HepG2 (cell line): Measurements from ENCODE around the gene METTL23. TPM values are rescaled to one million over a fixed set of nuclear protein-coding genes. Genes with fewer than 3 reads are reported as not detected.
A peak's percentile ranks its signal among the peaks of the same experiment; 100 is the strongest.

Experiments
- ARNTL ChIP-seq: sonication (generic); formaldehyde crosslinking; IDR thresholded peaks from 2 replicates; pipeline ENCODE4 v1.4.0; 2020; ENCODE audit warnings: mild to moderate bottlenecking, missing genetic modification reagents
- CHD2 ChIP-seq: IDR thresholded peaks from 2 replicates; pipeline ENCODE4 v1.6.1; 2011; ENCODE audit warnings: low read depth, low read length, improper control_type of control experiment
- FOXA3 ChIP-seq: IDR thresholded peaks from 2 replicates; pipeline ENCODE4 v1.6.1; 2016; ENCODE audit warnings: missing genetic modification reagents, missing compliant biosample characterization
- GABPB1 ChIP-seq: IDR thresholded peaks from 2 replicates; pipeline ENCODE4 v1.6.1; 2016; ENCODE audit warnings: mild to moderate bottlenecking, missing genetic modification reagents, moderate library complexity, missing compliant biosample characterization
- HNRNPL ChIP-seq: fragments of 200-400 bp; formaldehyde crosslinking; IDR thresholded peaks from 2 replicates; pipeline ENCODE4 v1.6.1; 2017; ENCODE audit warnings: mild to moderate bottlenecking, low read depth, low read length
- JUND ChIP-seq: sonication (generic); formaldehyde crosslinking; IDR thresholded peaks from 2 replicates; pipeline ENCODE4 v1.8.0; 2022; ENCODE audit warnings: mild to moderate bottlenecking, missing genetic modification reagents
- PHB2 ChIP-seq: fragments of 450-650 bp; IDR thresholded peaks from 2 replicates; pipeline ENCODE4 v1.6.1; 2018; ENCODE audit not compliant: partially characterized antibody
- PHF21A ChIP-seq: sonication (generic); formaldehyde crosslinking; IDR thresholded peaks from 2 replicates; pipeline ENCODE4 v1.5.0; 2020; ENCODE audit warnings: mild to moderate bottlenecking, missing genetic modification reagents
- PITX1 ChIP-seq: sonication (generic); formaldehyde crosslinking; IDR thresholded peaks from 2 replicates; pipeline ENCODE4 v1.5.1; 2020; ENCODE audit warnings: mild to moderate bottlenecking, missing genetic modification reagents
- POLR2A ChIP-seq, 2 experiments: IDR thresholded peaks; 2 replicates each; pipeline ENCODE4 v1.6.1; 2011; ENCODE audit warnings: low read depth in 2 of 2, low read length in 2 of 2, mild to moderate bottlenecking in 1 of 2, moderate library complexity in 1 of 2; ENCODE audit not compliant: insufficient read depth in 1 of 2
- RELA ChIP-seq: sonication (generic); formaldehyde crosslinking; IDR thresholded peaks from 2 replicates; pipeline ENCODE4 v1.4.0; 2020; ENCODE audit warnings: missing genetic modification reagents
- SMAD1 ChIP-seq: sonication (generic); formaldehyde crosslinking; IDR thresholded peaks from 2 replicates; pipeline ENCODE4 v1.4.0; 2020; ENCODE audit warnings: missing genetic modification reagents, low read depth, mild to moderate bottlenecking, borderline replicate concordance
- ZBTB21 ChIP-seq: sonication (generic); formaldehyde crosslinking; IDR thresholded peaks from 2 replicates; pipeline ENCODE4 v1.4.0; 2020; ENCODE audit warnings: missing genetic modification reagents
- ZBTB7B ChIP-seq: sonication (generic); formaldehyde crosslinking; IDR thresholded peaks from 2 replicates; pipeline ENCODE4 v1.4.0; 2020; ENCODE audit warnings: missing genetic modification reagents
- ZFP36L1 ChIP-seq: sonication (generic); formaldehyde crosslinking; IDR thresholded peaks from 2 replicates; pipeline ENCODE4 v1.8.0; 2022; ENCODE audit warnings: mild to moderate bottlenecking, missing genetic modification reagents, moderate library complexity
- ZKSCAN1 ChIP-seq: fragments of 150-350 bp; IDR thresholded peaks from 2 replicates; pipeline ENCODE4 v1.6.1; 2014; ENCODE audit warnings: low read length
- ZNF225 ChIP-seq: sonication (generic); formaldehyde crosslinking; IDR thresholded peaks from 2 replicates; pipeline ENCODE4 v1.4.0; 2020; ENCODE audit warnings: mild to moderate bottlenecking, missing genetic modification reagents
- ZNF550 ChIP-seq: sonication (generic); formaldehyde crosslinking; IDR thresholded peaks from 2 replicates; pipeline ENCODE4 v1.4.0; 2020; ENCODE audit warnings: mild to moderate bottlenecking, missing genetic modification reagents, borderline replicate concordance
- ZNF577 ChIP-seq: sonication (generic); formaldehyde crosslinking; IDR thresholded peaks from 2 replicates; pipeline ENCODE4 v1.4.0; 2020; ENCODE audit warnings: mild to moderate bottlenecking, low read depth, missing genetic modification reagents, borderline replicate concordance
- ZNF678 ChIP-seq: sonication (generic); formaldehyde crosslinking; IDR thresholded peaks from 2 replicates; pipeline ENCODE4 v1.4.0; 2020; ENCODE audit warnings: mild to moderate bottlenecking, missing genetic modification reagents
- ZNF749 ChIP-seq: sonication (generic); formaldehyde crosslinking; IDR thresholded peaks from 2 replicates; pipeline ENCODE4 v1.8.0; 2022; ENCODE audit warnings: mild to moderate bottlenecking, missing genetic modification reagents, moderate library complexity, borderline replicate concordance
- ZNF850 ChIP-seq: sonication (generic); formaldehyde crosslinking; conservative IDR thresholded peaks from 2 replicates; pipeline ENCODE4 v1.9.0; 2021; ENCODE audit warnings: mild to moderate bottlenecking, missing genetic modification reagents
- ZNF883 ChIP-seq: sonication (generic); formaldehyde crosslinking; IDR thresholded peaks from 2 replicates; pipeline ENCODE4 v1.5.1; 2020; ENCODE audit warnings: mild to moderate bottlenecking, missing genetic modification reagents; ENCODE audit errors: not compliant biosample characterization
- polyA plus RNA-seq, 8 experiments: library from polyadenylated mRNA; depleted of rRNA in 3 of 8; stranded (reverse) in 7 of 8; unstranded in 1 of 8; fragments of >200 nt; fragmentation: Illumina TruSeq in 4 of 8; extraction: Trizol in 4 of 8; gene quantifications; 2 replicates each; pipeline versions ENCODE4 v1.2.1 to v1.2.3, GENCODE V29; 2011 to 2016; ENCODE audit warnings: low read depth in 4 of 8, missing spikeins in 1 of 8, mixed read lengths in 1 of 8; ENCODE audit not compliant: insufficient read depth in 1 of 8
- total RNA-seq, 5 experiments: library from RNA; depleted of rRNA; stranded (reverse); fragments of >200 nt; fragmentation: Illumina TruSeq; extraction: Trizol; gene quantifications; 2 replicates each; pipeline ENCODE4 v1.2.3, GENCODE V29; 2016; ENCODE audit warnings: low read depth in 1 of 5
- TF ChIP-seq, protein P1 (sequence below): sonication (generic); formaldehyde crosslinking; IDR thresholded peaks from 2 replicates; pipeline ENCODE4; 2020; ENCODE audit warnings: missing genetic modification reagents, mild to moderate bottlenecking, borderline replicate concordance
- TF ChIP-seq, protein P2 (sequence below): sonication (generic); formaldehyde crosslinking; conservative IDR thresholded peaks from 2 replicates; pipeline ENCODE4 v1.8.0; 2022; ENCODE audit warnings: missing genetic modification reagents
- TF ChIP-seq, protein P3 (sequence below): sonication (generic); formaldehyde crosslinking; IDR thresholded peaks from 2 replicates; pipeline ENCODE4 v1.8.1; 2023; ENCODE audit warnings: mild to moderate bottlenecking, missing genetic modification reagents

The METTL23 gene
- total and polyA plus RNA-seq, 2 of the 13 experiments (the other 11 are each of a cell fraction or from before 2014, with no cell fraction given), result 39.9 to 104 TPM

DNA sequence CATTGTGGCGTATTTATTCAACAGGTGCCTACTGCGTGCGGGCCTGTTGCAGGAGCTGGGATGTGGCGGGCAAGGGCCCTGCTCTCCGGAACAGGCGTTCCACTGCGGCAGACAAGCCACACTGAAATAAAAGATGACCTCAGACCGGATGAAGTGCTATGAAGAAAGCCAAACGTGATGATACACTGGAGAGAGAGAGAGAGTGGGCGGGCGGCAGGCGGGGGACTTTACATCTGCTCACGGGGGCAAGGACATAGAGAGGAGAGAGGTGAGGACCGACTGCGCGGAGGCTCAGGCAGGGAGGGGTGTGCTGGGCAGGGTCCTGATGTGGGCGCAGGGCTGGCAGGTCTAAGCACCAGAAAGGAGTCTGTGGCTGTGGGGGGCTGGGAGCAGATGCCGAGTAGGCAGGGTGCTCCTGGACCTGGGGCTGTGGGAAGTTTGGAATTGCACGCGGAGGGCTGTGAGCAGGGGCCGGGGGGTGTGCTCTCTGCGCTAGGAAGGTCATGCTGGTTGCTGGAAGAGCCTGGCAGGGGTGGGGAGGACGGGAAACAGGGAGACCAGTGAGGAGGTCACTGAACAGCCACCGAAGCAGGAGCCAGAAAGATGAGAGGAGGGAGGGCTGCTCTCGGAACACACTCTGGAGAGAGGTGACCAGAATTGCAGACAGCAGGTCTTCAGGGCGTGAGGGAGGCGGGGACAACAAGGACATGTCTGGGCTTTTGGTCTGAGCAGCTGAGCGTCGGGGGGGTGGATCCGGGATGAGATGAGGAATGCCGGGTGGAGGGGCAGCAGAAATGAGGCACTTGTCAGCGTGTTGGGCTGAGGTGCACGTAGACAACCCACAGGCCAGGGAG lies 25.8 kb upstream of the METTL23 start (continued):
- TF ChIP-seq ZNF577 (no peak; the same call in 1 of the 2 replicates), ZNF550 (CRISPR knock-in tag) (peak; percentile 87; the same call in 1 of the 2 replicates), PHF21A (CRISPR knock-in tag) (peak; percentile 87), JUND (CRISPR knock-in tag) (peak; percentile 90), ZKSCAN1 (peak; percentile 51; the same call in 1 of the 2 replicates), HNRNPL (peak; percentile 67; the same call in 1 of the 2 replicates), PHB2 (no peak), ZFP36L1 (CRISPR knock-in tag) (peak; percentile 44), RELA (0 out of 2 replicates have a peak, but pooled peaks have one; percentile 24), ZNF225 (CRISPR knock-in tag) (0 out of 2 replicates have a peak, but pooled peaks have one; percentile 37), ARNTL (peak; percentile 85), ZNF883 (peak; percentile 69), FOXA3 (CRISPR knock-in tag) (peak; percentile 25; the same call in 1 of the 2 replicates), ZBTB7B (CRISPR knock-in tag) (peak; percentile 78), PITX1 (CRISPR knock-in tag) (peak; percentile 54; the same call in 1 of the 2 replicates), ZBTB21 (CRISPR knock-in tag) (peak; percentile 80), ZNF749 (CRISPR knock-in tag) (no peak), POLR2A (IDR thresholded peaks at IDR 0.05; ENCODE audit: insufficient read depth in 1 of 2, low read depth in 2 of 2, low read length in 2 of 2) (0 out of 4 replicates have a peak, but pooled peaks of 1 of the 2 experiments have one; percentile 34), CHD2 (0 out of 2 replicates have a peak, but pooled peaks have one; percentile 25), SMAD1 (CRISPR knock-in tag) (peak; percentile 96; the same call in 1 of the 2 replicates), ZNF678 (CRISPR knock-in tag) (no peak), ZNF850 (no peak), GABPB1 (peak; percentile 75)
- TF ChIP-seq, protein P1, sequence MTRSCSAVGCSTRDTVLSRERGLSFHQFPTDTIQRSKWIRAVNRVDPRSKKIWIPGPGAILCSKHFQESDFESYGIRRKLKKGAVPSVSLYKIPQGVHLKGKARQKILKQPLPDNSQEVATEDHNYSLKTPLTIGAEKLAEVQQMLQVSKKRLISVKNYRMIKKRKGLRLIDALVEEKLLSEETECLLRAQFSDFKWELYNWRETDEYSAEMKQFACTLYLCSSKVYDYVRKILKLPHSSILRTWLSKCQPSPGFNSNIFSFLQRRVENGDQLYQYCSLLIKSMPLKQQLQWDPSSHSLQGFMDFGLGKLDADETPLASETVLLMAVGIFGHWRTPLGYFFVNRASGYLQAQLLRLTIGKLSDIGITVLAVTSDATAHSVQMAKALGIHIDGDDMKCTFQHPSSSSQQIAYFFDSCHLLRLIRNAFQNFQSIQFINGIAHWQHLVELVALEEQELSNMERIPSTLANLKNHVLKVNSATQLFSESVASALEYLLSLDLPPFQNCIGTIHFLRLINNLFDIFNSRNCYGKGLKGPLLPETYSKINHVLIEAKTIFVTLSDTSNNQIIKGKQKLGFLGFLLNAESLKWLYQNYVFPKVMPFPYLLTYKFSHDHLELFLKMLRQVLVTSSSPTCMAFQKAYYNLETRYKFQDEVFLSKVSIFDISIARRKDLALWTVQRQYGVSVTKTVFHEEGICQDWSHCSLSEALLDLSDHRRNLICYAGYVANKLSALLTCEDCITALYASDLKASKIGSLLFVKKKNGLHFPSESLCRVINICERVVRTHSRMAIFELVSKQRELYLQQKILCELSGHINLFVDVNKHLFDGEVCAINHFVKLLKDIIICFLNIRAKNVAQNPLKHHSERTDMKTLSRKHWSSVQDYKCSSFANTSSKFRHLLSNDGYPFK (CRISPR knock-in tag), result peak; percentile 69; the same call in 1 of the 2 replicates
- TF ChIP-seq, protein P2, sequence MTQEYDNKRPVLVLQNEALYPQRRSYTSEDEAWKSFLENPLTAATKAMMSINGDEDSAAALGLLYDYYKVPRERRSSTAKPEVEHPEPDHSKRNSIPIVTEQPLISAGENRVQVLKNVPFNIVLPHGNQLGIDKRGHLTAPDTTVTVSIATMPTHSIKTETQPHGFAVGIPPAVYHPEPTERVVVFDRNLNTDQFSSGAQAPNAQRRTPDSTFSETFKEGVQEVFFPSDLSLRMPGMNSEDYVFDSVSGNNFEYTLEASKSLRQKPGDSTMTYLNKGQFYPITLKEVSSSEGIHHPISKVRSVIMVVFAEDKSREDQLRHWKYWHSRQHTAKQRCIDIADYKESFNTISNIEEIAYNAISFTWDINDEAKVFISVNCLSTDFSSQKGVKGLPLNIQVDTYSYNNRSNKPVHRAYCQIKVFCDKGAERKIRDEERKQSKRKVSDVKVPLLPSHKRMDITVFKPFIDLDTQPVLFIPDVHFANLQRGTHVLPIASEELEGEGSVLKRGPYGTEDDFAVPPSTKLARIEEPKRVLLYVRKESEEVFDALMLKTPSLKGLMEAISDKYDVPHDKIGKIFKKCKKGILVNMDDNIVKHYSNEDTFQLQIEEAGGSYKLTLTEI (CRISPR knock-in tag), result no peak
- TF ChIP-seq, protein P3, sequence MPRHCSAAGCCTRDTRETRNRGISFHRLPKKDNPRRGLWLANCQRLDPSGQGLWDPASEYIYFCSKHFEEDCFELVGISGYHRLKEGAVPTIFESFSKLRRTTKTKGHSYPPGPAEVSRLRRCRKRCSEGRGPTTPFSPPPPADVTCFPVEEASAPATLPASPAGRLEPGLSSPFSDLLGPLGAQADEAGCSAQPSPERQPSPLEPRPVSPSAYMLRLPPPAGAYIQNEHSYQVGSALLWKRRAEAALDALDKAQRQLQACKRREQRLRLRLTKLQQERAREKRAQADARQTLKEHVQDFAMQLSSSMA (CRISPR knock-in tag), result peak; percentile 95
